HG03159 (cell line): ENCODE data around the gene CCDC69.
"Not testable (repeated sequence)": the region's sequence is repeated elsewhere in the genome, so short reads cannot be mapped to it uniquely, and the experiment has no call there.

Experiments used
- ATAC-seq: cut with Tn5 transposase; IDR thresholded peaks from one replicate; pipeline ENCODE4 v1.9.1; 2021; ENCODE audit warnings: mild to moderate bottlenecking, moderate library complexity; ENCODE audit not compliant: unreplicated experiment

CCDC69 gene

GRCh38 chr5:151197291-151197600 lies 26.6 kb downstream of the CCDC69 start:
- not testable (repeated sequence) for ATAC-seq

GRCh38 chr5:151196556-151197290 lies 27.2 kb downstream of the CCDC69 start:
- peak; percentile 93 for ATAC-seq

GRCh38 chr5:151195622-151196021 lies 28.3 kb downstream of the CCDC69 start:
- no peak for ATAC-seq

GRCh38 chr5:151192626-151193025 lies 31.3 kb downstream of the CCDC69 start:
- no peak for ATAC-seq

- no peak for ATAC-seq
Observed at GRCh38 chr5:151191661-151192060, 32.2 kb downstream of the CCDC69 start.

GRCh38 chr5:151189151-151189550 lies 34.7 kb downstream of the CCDC69 start:
- ATAC-seq, result no peak

GRCh38 chr5:151186538-151186937 lies 37.4 kb downstream of the CCDC69 start:
- ATAC-seq, result no peak

- ATAC-seq, result no peak
Observed at GRCh38 chr5:151186052-151186451, 37.8 kb downstream of the CCDC69 start.

GRCh38 chr5:151184316-151185042 lies 39.4 kb downstream of the CCDC69 start:
- no peak for ATAC-seq

GRCh38 chr5:151183456-151184245 lies 40.2 kb downstream of the CCDC69 start:
- ATAC-seq, result no peak

- ATAC-seq, result no peak
Observed at GRCh38 chr5:151182976-151183375, 40.9 kb downstream of the CCDC69 start.

- no peak for ATAC-seq
Observed at GRCh38 chr5:151182524-151182900, 41.4 kb downstream of the CCDC69 start.

GRCh38 chr5:151181818-151182523 lies 41.9 kb downstream of the CCDC69 start:
- ATAC-seq, result no peak

GRCh38 chr5:151180291-151180690 lies 43.6 kb downstream of the CCDC69 start:
- no peak for ATAC-seq

GRCh38 chr5:151179489-151179840 lies 44.4 kb downstream of the CCDC69 start:
- no peak for ATAC-seq

GRCh38 chr5:151178777-151179488 lies 45.0 kb downstream of the CCDC69 start:
- no peak for ATAC-seq

- no peak for ATAC-seq
Observed at GRCh38 chr5:151178372-151178771, 45.5 kb downstream of the CCDC69 start.

GRCh38 chr5:151176268-151176667 lies 47.6 kb downstream of the CCDC69 start:
- ATAC-seq, result not testable (repeated sequence)

GRCh38 chr5:151174612-151175101 lies 49.2 kb downstream of the CCDC69 start:
- no peak for ATAC-seq
